Germinal center (tissue), 1 donor: ENCODE results near the gene COPS3.
"Not testable (repeated sequence)": the region's sequence is repeated elsewhere in the genome, so short reads cannot be mapped to it uniquely, and the experiment has no call there.

ENCODE experiments used
- DNase-seq: peaks from one replicate; pipeline ENCODE4 v3.0.0; 2012; ENCODE audit warnings: mixed read lengths, low spot score

COPS3 gene

GRCh38 chr17:17301659-17302058 is 20.6 kb upstream of the COPS3 start:
- not testable (repeated sequence) for DNase-seq

- peak; percentile 66 for DNase-seq
Observed at GRCh38 chr17:17300624-17301568, 19.9 kb upstream of the COPS3 start.

- DNase-seq: no peak
Observed at GRCh38 chr17:17298108-17298507, 17.1 kb upstream of the COPS3 start.

DNA sequence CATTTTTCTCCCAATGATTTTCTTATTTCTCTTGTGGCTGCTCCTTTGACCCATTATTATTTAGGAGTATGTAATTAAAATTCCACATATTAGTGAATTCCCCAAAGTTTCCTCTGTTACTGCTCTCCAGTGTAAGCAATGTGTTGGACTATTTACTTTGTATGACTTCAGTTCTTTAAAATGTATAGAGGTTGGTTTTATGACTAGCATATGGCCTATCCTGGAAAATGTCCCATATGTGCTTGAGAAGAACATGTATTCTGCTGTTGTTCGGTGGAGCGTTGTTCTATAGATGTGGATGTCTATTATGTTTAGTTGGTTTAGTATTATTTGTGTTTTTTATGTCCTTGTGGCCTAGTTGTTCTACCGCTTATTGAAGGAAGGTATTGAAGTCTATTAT is 16.2 kb upstream of the COPS3 start:
- DNase-seq: no peak

- no peak for DNase-seq
Observed at GRCh38 chr17:17295141-17295540, 14.1 kb upstream of the COPS3 start.

DNA sequence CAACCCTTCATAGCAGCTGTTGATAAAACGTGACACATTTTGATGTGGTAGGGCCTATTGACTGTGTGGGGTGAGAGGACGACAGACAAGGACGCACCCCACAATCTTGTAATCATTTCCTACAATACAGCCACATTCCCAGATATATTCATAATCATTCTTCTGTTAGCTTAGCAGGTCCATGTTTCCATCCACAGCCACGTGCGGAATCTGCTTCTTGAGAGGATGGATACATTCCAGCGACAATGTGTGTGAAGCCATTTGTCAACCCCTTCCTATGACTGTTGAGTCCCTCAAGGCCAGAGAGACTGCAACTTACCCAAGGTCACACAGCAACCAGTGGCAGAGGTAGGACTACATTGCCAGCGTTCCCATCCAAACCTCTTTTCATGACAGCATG is 8.7 kb upstream of the COPS3 start:
- no peak for DNase-seq

DNA sequence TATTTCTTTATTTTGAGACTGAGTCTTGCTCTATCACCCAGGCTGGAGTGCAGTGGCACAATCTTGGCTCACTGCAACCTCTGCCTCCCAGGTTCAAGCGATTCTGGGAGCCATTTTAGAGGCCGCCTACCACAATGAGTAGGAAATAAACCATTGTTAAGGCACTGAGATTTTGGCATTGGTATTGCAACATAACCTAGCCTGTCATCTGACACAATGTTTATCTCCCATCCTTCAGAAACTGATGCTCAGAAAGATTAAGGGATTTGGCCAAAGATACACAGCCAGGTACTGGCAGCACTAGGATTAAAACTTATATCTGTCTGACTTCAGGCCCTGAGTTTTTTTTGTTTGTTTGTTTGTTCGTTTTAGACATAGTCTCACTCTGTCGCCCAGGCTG is 8.0 kb upstream of the COPS3 start:
- no peak for DNase-seq

- no peak for DNase-seq
Observed at GRCh38 chr17:17285951-17286350, 4.9 kb upstream of the COPS3 start.

DNA sequence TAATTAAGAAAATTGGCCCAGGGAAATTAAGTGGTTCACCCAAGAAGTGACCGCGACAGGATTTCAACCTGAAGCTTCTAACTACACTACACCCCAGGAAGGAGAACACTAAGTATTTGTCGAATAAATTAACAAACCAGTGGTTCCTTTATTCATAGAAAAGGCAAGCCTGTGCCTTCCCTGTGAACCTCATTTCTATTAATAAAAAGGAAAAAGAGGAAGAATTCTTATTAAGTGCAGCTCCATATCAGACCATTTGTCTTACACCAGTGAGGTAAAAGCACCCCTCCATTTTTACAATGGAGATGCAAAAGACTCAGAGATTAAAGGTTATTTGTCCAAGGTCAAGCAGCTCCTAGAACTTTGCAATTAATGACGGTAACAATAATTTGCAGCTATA is 1.7 kb downstream of the COPS3 start:
- no peak for DNase-seq

DNA sequence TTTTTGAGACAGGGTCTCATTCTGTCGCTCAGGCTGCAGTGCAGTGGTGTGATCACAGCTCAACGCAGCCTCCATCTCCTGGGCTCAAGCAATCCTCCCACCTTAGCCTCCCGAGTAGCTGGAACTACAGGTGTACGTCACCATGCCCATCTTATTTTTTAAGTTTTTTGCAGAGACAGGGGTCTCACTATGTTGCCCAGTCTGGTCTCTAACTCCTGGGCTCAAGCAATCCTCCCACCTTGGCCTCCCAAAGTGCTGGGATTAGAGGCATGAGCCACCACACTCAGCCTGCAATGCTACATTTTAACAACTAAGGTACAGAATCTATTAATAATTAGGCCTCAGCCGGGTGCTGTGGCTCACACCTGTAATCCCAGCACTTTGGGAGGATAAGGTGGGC is 3.6 kb downstream of the COPS3 start:
- DNase-seq: not testable (repeated sequence)

- DNase-seq: no peak
Observed at GRCh38 chr17:17275971-17276370, 5.1 kb downstream of the COPS3 start.

GRCh38 chr17:17269926-17270773 is 10.9 kb downstream of the COPS3 start:
- DNase-seq: no peak

DNA sequence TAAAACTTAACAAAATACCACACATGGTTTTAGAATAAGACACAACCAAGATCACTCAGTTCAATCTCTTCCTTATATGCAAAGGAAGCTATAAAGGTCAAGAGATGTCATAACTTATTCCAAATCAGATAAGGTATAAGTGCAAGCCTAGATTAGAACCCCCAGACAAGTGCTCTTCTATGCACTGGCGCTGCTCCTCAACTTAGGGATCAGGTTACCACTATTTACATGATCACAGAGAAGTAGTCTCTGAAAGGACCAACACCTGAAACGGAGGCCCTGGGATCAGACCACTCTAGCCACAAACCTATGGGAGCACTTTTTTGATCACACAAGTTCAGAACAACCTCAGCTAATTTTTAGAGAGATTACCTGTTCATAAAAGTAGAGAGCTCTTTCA is 16.6 kb downstream of the COPS3 start:
- no peak for DNase-seq

DNA sequence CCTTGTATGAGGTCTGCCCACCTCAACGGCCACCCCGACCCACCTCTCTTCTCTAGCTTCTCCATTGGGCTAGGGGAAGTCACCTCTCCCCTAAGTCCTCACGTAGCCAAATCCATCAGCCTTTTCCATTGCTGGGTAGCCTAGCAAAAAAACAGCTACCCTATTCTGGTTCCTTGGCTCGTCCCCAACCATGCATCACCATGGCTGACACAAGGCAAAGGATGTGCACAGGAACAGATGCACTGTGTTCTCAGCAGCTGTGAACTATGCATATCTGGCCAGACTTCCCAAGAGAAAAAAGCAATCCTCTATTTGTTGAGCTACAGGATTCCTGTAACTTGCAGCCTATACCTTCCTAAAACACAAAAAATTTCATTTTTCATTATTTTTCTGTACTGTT is 22.0 kb downstream of the COPS3 start:
- DNase-seq: no peak

- no peak for DNase-seq
Observed at GRCh38 chr17:17258011-17258410, 23.0 kb downstream of the COPS3 start.

- no peak for DNase-seq
Observed at GRCh38 chr17:17256316-17256715, 24.7 kb downstream of the COPS3 start.

- not testable (repeated sequence) for DNase-seq
Observed at GRCh38 chr17:17255689-17256088, 25.4 kb downstream of the COPS3 start.

DNA sequence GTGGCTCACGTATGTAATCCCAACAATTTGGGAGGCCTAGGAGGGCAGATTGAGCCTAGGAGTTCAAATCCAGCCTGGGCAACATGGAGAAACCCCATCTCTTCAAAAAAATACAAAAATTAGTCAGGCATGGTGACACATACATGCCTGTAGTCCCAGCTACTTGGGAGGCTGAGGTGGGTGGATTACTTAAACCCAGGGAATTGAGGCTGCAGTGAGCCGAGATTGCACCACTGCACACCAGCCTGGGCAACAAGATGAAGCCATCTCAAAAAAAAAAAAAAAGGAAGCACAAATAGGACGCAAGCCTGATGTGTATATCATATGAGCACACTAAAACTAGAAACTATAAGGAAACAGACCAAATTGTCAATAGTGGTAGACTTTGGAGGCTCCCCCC is 27.0 kb downstream of the COPS3 start:
- no peak for DNase-seq

GRCh38 chr17:17253406-17253805 is 27.6 kb downstream of the COPS3 start:
- DNase-seq: no peak

DNA sequence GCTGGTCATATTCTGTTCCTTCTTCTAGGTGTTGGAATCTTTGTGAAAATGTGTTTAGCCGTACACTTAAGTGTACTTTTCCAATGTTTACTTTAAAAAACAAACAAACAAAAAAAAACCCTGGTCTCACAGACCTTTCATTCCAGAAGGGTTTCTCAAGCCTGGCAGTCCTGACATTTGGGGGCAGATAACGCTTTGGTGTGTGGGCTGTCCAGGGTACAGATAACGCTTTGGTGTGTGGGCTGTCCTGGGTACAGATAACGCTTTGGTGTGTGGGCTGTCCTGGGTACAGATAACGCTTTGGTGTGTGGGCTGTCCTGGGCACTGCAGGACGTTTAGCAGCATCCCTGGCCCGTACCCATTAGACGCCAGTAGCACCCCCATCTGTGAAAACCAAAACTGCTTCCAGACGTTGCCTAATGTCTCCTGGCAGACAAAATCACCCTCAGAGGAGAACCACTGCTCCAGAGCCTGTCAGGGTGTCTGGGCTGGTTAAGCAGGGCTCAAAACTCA is 28.8 kb downstream of the COPS3 start:
- DNase-seq: no peak

GRCh38 chr17:17246879-17247278 is 34.2 kb downstream of the COPS3 start:
- no peak for DNase-seq

- no peak for DNase-seq
Observed at GRCh38 chr17:17243163-17243562, 37.9 kb downstream of the COPS3 start.

- no peak for DNase-seq
Observed at GRCh38 chr17:17242246-17242645, 38.8 kb downstream of the COPS3 start.
